Measurements from ENCODE around the gene ERVFRD-1.
"Not testable (repeated sequence)": the region's sequence is repeated elsewhere in the genome, so short reads cannot be mapped to it uniquely, and the experiment has no call there.

ERVFRD-1 gene

DNA sequence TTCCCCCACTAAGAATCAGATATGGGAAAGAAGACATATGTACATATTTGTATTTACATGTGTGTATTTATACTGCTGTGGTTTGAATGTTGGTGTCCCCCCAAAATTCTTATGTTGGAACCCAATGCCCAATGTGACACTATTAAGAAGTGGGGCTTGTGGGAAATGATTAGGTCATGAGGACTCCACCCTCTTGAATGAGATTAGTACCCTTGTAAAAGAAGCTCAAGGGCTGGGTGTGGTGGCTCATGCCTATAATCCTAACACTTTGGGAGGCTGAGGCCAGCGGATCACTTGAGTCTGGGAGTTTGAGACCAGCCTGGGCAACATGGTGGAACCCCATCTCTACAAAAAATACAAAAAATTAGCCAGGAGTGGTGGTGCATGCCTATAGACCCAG, 21.8 kb downstream of the ERVFRD-1 start:
- no peaks in the 10 kb centered on the region for H3K9me3 ChIP-seq (ENCODE audit: insufficient read depth, low read depth, low read length)
- no peaks in the 10 kb centered on the region for H3K36me3 ChIP-seq (ENCODE audit: insufficient read depth, low read length)
- no peaks in the 10 kb centered on the region for H3K27me3 ChIP-seq (ENCODE audit: insufficient read depth, low read length, poor library complexity, severe bottlenecking)
- peaks cover 8% of the 10 kb centered on the region for H3K4me1 ChIP-seq (ENCODE audit: insufficient read depth, low read length, poor library complexity, severe bottlenecking)
- no peak overlapping the region for H3K4me2 ChIP-seq (ENCODE audit: low read depth, low read length, poor library complexity, severe bottlenecking)
- no peak overlapping the region for H2AFZ ChIP-seq (ENCODE audit: low read length)
- H3K9me2 ChIP-seq (replicated peaks; ENCODE audit: low read depth, low read length): no peaks in the 10 kb centered on the region
- H3K4me3 ChIP-seq (ENCODE audit: low read length, poor library complexity, severe bottlenecking): no peak overlapping the region
- peaks cover 6% of the 10 kb centered on the region for H3K79me2 ChIP-seq (ENCODE audit: insufficient read depth, low read length)
- no peak for TF ChIP-seq EZH2phosphoT487 (IDR thresholded peaks at IDR 0.05; ENCODE audit: borderline replicate concordance)
- TF ChIP-seq, protein P1, sequence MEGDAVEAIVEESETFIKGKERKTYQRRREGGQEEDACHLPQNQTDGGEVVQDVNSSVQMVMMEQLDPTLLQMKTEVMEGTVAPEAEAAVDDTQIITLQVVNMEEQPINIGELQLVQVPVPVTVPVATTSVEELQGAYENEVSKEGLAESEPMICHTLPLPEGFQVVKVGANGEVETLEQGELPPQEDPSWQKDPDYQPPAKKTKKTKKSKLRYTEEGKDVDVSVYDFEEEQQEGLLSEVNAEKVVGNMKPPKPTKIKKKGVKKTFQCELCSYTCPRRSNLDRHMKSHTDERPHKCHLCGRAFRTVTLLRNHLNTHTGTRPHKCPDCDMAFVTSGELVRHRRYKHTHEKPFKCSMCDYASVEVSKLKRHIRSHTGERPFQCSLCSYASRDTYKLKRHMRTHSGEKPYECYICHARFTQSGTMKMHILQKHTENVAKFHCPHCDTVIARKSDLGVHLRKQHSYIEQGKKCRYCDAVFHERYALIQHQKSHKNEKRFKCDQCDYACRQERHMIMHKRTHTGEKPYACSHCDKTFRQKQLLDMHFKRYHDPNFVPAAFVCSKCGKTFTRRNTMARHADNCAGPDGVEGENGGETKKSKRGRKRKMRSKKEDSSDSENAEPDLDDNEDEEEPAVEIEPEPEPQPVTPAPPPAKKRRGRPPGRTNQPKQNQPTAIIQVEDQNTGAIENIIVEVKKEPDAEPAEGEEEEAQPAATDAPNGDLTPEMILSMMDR (conservative IDR thresholded peaks at IDR 0.05; ENCODE audit: low read length): no peak
- peaks cover 1% of the 10 kb centered on the region for H4K20me1 ChIP-seq (ENCODE audit: insufficient read depth, low read length, poor library complexity, severe bottlenecking)
- H3K9ac ChIP-seq (ENCODE audit: low read depth, low read length, poor library complexity, severe bottlenecking): no peak overlapping the region
- H3F3A ChIP-seq (ENCODE audit: low read depth): no peaks in the 10 kb centered on the region

DNA sequence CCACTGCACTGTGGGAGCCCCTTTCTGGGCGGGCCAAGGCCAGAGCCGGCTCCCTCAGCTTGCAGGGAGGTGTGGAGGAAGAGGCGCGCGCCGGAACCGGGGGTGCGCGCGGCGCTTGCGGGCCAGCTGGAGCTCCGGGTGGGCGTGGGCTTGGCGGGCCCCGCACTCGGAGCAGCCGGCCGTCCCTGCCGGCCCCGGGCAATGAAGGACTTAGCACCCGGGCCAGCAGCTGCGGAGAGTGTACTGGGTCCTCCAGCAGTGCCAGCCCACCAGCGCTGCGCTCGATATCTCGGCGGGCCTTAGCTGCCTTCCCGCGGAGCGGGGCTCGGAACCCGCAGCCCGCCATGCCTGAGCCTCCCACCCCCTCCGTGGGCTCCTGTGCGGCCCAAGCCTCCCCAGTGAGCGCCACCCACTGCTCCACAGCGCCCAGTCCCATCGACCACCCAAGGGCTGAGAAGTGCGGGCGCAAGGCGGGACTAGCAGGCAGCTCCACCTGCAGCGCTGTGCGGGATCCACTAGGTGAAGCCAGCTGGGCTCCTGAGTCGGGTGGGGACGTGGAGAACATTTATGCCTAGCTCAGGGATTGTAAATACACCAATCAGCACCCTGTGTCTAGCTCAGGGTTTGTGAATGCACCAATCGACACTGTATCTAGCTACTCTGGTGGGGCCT, 24.2 kb downstream of the ERVFRD-1 start:
- not testable (repeated sequence) for H3K4me3 ChIP-seq (ENCODE audit: low read length, poor library complexity, severe bottlenecking); H4K20me1 ChIP-seq (ENCODE audit: insufficient read depth, low read length, poor library complexity, severe bottlenecking); H3F3A ChIP-seq (ENCODE audit: low read depth); H3K4me1 ChIP-seq (ENCODE audit: insufficient read depth, low read length, poor library complexity, severe bottlenecking); H3K36me3 ChIP-seq (ENCODE audit: insufficient read depth, low read length); H3K9me2 ChIP-seq (replicated peaks; ENCODE audit: low read depth, low read length); H3K27me3 ChIP-seq (ENCODE audit: insufficient read depth, low read length, poor library complexity, severe bottlenecking); H3K9me3 ChIP-seq (ENCODE audit: insufficient read depth, low read depth, low read length); H3K79me2 ChIP-seq (ENCODE audit: insufficient read depth, low read length); H3K4me2 ChIP-seq (ENCODE audit: low read depth, low read length, poor library complexity, severe bottlenecking); H3K9ac ChIP-seq (ENCODE audit: low read depth, low read length, poor library complexity, severe bottlenecking); H2AFZ ChIP-seq (ENCODE audit: low read length)

DNA sequence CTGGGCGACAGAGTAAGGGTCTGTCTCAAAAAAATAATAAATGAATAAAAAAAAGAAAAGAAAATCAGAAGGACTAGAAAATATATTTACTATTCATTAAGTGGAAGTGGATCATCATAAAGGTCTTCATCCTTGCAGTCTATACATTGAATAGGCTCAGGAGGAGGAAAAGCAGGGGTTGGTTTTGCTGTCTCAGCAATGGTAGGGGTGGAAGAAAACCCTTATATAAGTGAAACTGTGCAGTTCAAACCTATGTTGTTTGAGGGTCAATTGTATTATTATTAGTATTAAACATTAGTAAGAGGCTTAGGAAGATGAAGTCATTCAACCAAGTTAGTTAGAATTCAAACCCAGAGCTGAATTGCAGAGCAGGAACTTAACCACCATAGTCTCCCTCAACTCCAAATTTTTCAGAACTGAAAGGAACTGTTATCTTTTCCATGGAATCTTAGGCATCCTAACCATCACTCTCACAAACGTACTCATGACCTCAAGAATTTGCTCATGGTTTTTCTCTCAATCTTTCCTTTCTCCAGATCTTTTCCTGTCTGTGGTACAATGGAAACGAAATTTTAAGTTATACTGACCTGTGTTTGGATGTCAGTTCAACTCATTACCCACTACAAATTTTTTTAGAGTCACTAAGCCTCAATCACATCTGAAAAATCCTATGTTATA, 25.6 kb downstream of the ERVFRD-1 start:
- Histone ChIP-seq H3K27me3 (ENCODE audit: insufficient read depth, low read length, poor library complexity, severe bottlenecking) (no peaks in the 10 kb centered on the region), H2AFZ (ENCODE audit: low read length) (no peak overlapping the region), H3K79me2 (ENCODE audit: insufficient read depth, low read length) (no peaks in the 10 kb centered on the region), H3F3A (ENCODE audit: low read depth) (no peaks in the 10 kb centered on the region), H3K9me3 (ENCODE audit: insufficient read depth, low read depth, low read length) (no peaks in the 10 kb centered on the region), H3K4me1 (ENCODE audit: insufficient read depth, low read length, poor library complexity, severe bottlenecking) (no peaks in the 10 kb centered on the region), H3K9ac (ENCODE audit: low read depth, low read length, poor library complexity, severe bottlenecking) (no peak overlapping the region), H3K4me3 (ENCODE audit: low read length, poor library complexity, severe bottlenecking) (no peak overlapping the region), H3K4me2 (ENCODE audit: low read depth, low read length, poor library complexity, severe bottlenecking) (no peak overlapping the region), H4K20me1 (ENCODE audit: insufficient read depth, low read length, poor library complexity, severe bottlenecking) (no peaks in the 10 kb centered on the region), H3K36me3 (ENCODE audit: insufficient read depth, low read length) (no peaks in the 10 kb centered on the region), H3K9me2 (replicated peaks; ENCODE audit: low read depth, low read length) (no peaks in the 10 kb centered on the region)
- TF ChIP-seq, protein P1 (conservative IDR thresholded peaks at IDR 0.05; ENCODE audit: low read length): no peak
- TF ChIP-seq EZH2phosphoT487 (IDR thresholded peaks at IDR 0.05; ENCODE audit: borderline replicate concordance): no peak

DNA sequence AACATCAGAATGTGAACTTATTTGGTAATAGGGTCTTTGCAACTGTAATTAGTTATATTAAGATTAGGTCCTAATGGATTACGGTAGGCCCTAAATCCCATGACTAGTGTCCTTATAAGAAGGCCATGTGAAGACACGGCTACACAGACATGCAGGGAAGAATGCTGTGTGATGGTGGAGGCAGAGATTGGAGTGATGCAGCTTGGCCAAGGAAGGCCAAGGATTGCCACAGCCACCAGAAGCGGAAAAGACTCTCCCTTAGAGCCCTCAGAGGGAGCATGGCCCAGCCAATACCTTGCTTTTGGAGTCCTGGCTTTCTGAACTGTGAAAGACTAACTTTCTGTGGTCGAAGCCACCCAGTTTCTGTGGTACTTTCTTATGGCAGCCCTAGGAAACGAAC, 27.6 kb downstream of the ERVFRD-1 start:
- Histone ChIP-seq H2AFZ (ENCODE audit: low read length) (no peak overlapping the region), H3K4me3 (ENCODE audit: low read length, poor library complexity, severe bottlenecking) (no peak overlapping the region), H3K9me2 (replicated peaks; ENCODE audit: low read depth, low read length) (no peaks in the 10 kb centered on the region), H3K4me1 (ENCODE audit: insufficient read depth, low read length, poor library complexity, severe bottlenecking) (no peaks in the 10 kb centered on the region), H3K27me3 (ENCODE audit: insufficient read depth, low read length, poor library complexity, severe bottlenecking) (no peaks in the 10 kb centered on the region), H3K79me2 (ENCODE audit: insufficient read depth, low read length) (no peaks in the 10 kb centered on the region), H3K9ac (ENCODE audit: low read depth, low read length, poor library complexity, severe bottlenecking) (no peak overlapping the region), H3K36me3 (ENCODE audit: insufficient read depth, low read length) (no peaks in the 10 kb centered on the region), H3K4me2 (ENCODE audit: low read depth, low read length, poor library complexity, severe bottlenecking) (no peak overlapping the region), H4K20me1 (ENCODE audit: insufficient read depth, low read length, poor library complexity, severe bottlenecking) (no peaks in the 10 kb centered on the region), H3F3A (ENCODE audit: low read depth) (no peaks in the 10 kb centered on the region), H3K9me3 (ENCODE audit: insufficient read depth, low read depth, low read length) (no peaks in the 10 kb centered on the region)
- TF ChIP-seq EZH2phosphoT487 (IDR thresholded peaks at IDR 0.05; ENCODE audit: borderline replicate concordance): no peak
- TF ChIP-seq, protein P1 (conservative IDR thresholded peaks at IDR 0.05; ENCODE audit: low read length): no peak

All from Loucy (cell line).